GM12878 (cell line): Measurements from ENCODE around the gene TIAM1. TPM values are rescaled to one million over a fixed set of nuclear protein-coding genes. Genes with fewer than 3 reads are reported as not detected.

ENCODE experiments used
- ATAC-seq: fragments of 200-7000 bp; cut with Tn5 transposase; 3 replicates; pipeline ENCODE4 v1.9.1; 2020; ENCODE audit warnings: mild to moderate bottlenecking, moderate library complexity
- BruUV-seq: library from RNA; stranded (reverse); fragments of 400-500 nt; replicated peaks from 2 replicates; lab custom pipeline; 2021; lab: Mats Ljungman, UMichigan
- CTCF ChIA-PET: fragments of 300-600 bp; sonication (Branson Sonifier 250); formaldehyde crosslinking; extraction: SDS; loops from one replicate; lab custom pipeline; 2021; ENCODE audit warnings: inconsistent platforms; lab: Yijun Ruan, JAX
- POLR2A ChIA-PET: fragments of 350-600 bp; formaldehyde crosslinking; extraction: SDS; loops from one replicate; lab custom pipeline; 2021; ENCODE audit warnings: inconsistent platforms; lab: Charles Lee
- RAD21 ChIA-PET: fragments of 300-600 bp; sonication (Branson Sonifier 250); formaldehyde crosslinking; loops from one replicate; lab custom pipeline; 2023; ENCODE audit warnings: antibody characterized with exemption; ENCODE audit not compliant: unreplicated experiment; lab: Charles Lee
- SMC1A ChIA-PET: fragments of 300-600 bp; sonication (Branson Sonifier 250); formaldehyde crosslinking; loops from one replicate; lab custom pipeline; 2023; ENCODE audit not compliant: unreplicated experiment, uncharacterized antibody; lab: Charles Lee
- DNase-seq: peaks from one replicate; pipeline ENCODE4 v3.0.0-alpha.2; 2011; ENCODE audit warnings: low read depth, low spot score
- FAIRE-seq: peaks from 3 replicates; lab custom pipeline; 2011; peaks lifted over from hg19 to GRCh38; lab: Jason Lieb, UNC
- H2AFZ ChIP-seq: 2 replicates; pipeline ENCODE4 v1.6.0; 2011; ENCODE audit warnings: low read depth, low read length, control low read depth; ENCODE audit not compliant: control insufficient read depth
- H3K27ac ChIP-seq: 2 replicates; pipeline ENCODE4 v1.5.1; 2011; ENCODE audit warnings: control low read depth; ENCODE audit not compliant: control insufficient read depth, insufficient read depth
- H3K27me3 ChIP-seq, 2 experiments: replicated peaks in 1 of 2; 2 replicates each; pipeline versions ENCODE4 v1.6.0 to v1.6.1; 2011; ENCODE audit warnings: low read length in 1 of 2; ENCODE audit not compliant: control insufficient read depth in 2 of 2, insufficient read depth in 2 of 2
- H3K36me3 ChIP-seq, 2 experiments: 2 replicates each; pipeline ENCODE4 v1.5.1; 2011; ENCODE audit warnings: low read length in 1 of 2; ENCODE audit not compliant: control insufficient read depth in 2 of 2, insufficient read depth in 2 of 2
- H3K4me1 ChIP-seq: 2 replicates; pipeline ENCODE4 v1.6.1; 2011; ENCODE audit warnings: mild to moderate bottlenecking, low read length, moderate library complexity, mixed read lengths; ENCODE audit not compliant: control insufficient read depth, insufficient read depth
- H3K4me2 ChIP-seq: 2 replicates; pipeline ENCODE4 v1.6.0; 2011; ENCODE audit warnings: control low read depth; ENCODE audit not compliant: control insufficient read depth, insufficient read depth
- H3K4me3 ChIP-seq: fragments of 200-600 bp; sonication (generic); 2 replicates; pipeline ENCODE4 v1.5.1; 2016
- H3K79me2 ChIP-seq: 2 replicates; pipeline ENCODE4 v1.6.0; 2011; ENCODE audit warnings: low read length; ENCODE audit not compliant: control insufficient read depth, insufficient read depth
- H3K9ac ChIP-seq: 2 replicates; pipeline ENCODE4 v1.8.0; 2011; ENCODE audit warnings: low read length, control low read depth, mixed read lengths; ENCODE audit not compliant: control insufficient read depth, insufficient read depth
- H3K9me3 ChIP-seq: replicated peaks from 3 replicates; pipeline ENCODE4 v1.5.1; 2011; ENCODE audit warnings: mild to moderate bottlenecking, low read length; ENCODE audit not compliant: control insufficient read depth, insufficient read depth
- H4K20me1 ChIP-seq: 2 replicates; pipeline ENCODE4 v1.6.0; 2011; ENCODE audit not compliant: control insufficient read depth, insufficient read depth
- BACH1 ChIP-seq: fragments of 450-650 bp; IDR thresholded peaks from 2 replicates; pipeline ENCODE4 v1.6.1; 2017; ENCODE audit warnings: mild to moderate bottlenecking, borderline replicate concordance
- BCL11A ChIP-seq: IDR thresholded peaks from 2 replicates; pipeline ENCODE4 v1.6.1; 2011; ENCODE audit warnings: low read depth, low read length
- EGR1 ChIP-seq, 2 experiments: IDR thresholded peaks; 1 replicate in 1 of 2; 2 replicates in 1 of 2; pipeline ENCODE4 v1.6.1; 2011 to 2012; ENCODE audit warnings: low read depth in 2 of 2, low read length in 2 of 2, borderline replicate concordance in 1 of 2, mild to moderate bottlenecking in 1 of 2, moderate library complexity in 1 of 2
- ESRRA ChIP-seq: IDR thresholded peaks from 2 replicates; pipeline ENCODE4 v1.6.1; 2012; ENCODE audit warnings: mild to moderate bottlenecking, low read length, improper control_type of control experiment
- HDAC2 ChIP-seq: fragments of 200-600 bp; sonication (generic); IDR thresholded peaks from 2 replicates; pipeline ENCODE4 v1.6.1; 2017
- MEF2B ChIP-seq: fragments of 450-650 bp; IDR thresholded peaks from 2 replicates; pipeline ENCODE4 v1.6.1; 2018; ENCODE audit warnings: mild to moderate bottlenecking, moderate library complexity; ENCODE audit not compliant: partially characterized antibody, poor library complexity, severe bottlenecking
- MYB ChIP-seq: fragments of 150-350 bp; IDR thresholded peaks from 2 replicates; pipeline ENCODE4 v1.6.1; 2014; ENCODE audit warnings: mild to moderate bottlenecking, low read depth, low read length, borderline replicate concordance
- YBX1 ChIP-seq: fragments of 450-650 bp; IDR thresholded peaks from 2 replicates; pipeline ENCODE4 v1.6.1; 2016; ENCODE audit warnings: antibody characterized with exemption
- WGBS: methylation state at CpG from one replicate; pipeline ENCODE4 v1.1.6; 2016; ENCODE audit warnings: low lambda C conversion rate; ENCODE audit not compliant: insufficient replicate concordance, insufficient coverage; ENCODE audit errors: missing lambda C conversion rate; 5-methylcytosine and 5-hydroxymethylcytosine counted together
- in situ Hi-C: fragments of 300-500 bp; cut with MboI; formaldehyde crosslinking; loops from 9 replicates; pipeline ENCODE4 v1.14.3; 2018; ENCODE audit warnings: mixed read lengths
- intact Hi-C: fragments of 100-400 bp; cut with micrococcal nuclease; formaldehyde crosslinking; loops from one replicate; pipeline ENCODE4 v1.14.2; 2022; ENCODE audit not compliant: unreplicated experiment
- polyA plus RNA-seq, 11 experiments: library from polyadenylated mRNA; depleted of rRNA in 4 of 11; unstranded in 6 of 11; stranded (reverse) in 5 of 11; fragments of >200 nt; fragmentation: Nextera tagmentation in 4 of 11; fragmentation: Illumina TruSeq in 1 of 11; extraction: Ambion mirVana in 4 of 11; extraction: Trizol in 1 of 11; gene quantifications; 1 replicate in 1 of 11; 2 replicates in 10 of 11; pipeline versions ENCODE4 v1.2.1 to v1.2.3, GENCODE V29; 2011 to 2016; ENCODE audit warnings: inconsistent platforms in 2 of 11, missing spikeins in 2 of 11, low read depth in 1 of 11
- total RNA-seq, 4 experiments: library from RNA; depleted of rRNA in 3 of 4; stranded (reverse); fragments of >200 nt in 3 of 4; fragmentation: Illumina TruSeq in 1 of 4; extraction: Trizol in 1 of 4; gene quantifications; 2 replicates each; pipeline versions ENCODE4 v1.2.1 to v1.2.3, GENCODE V29; 2013 to 2021
- TF ChIP-seq, protein P1 (sequence below): fragments of 450-650 bp; IDR thresholded peaks from 2 replicates; pipeline ENCODE4 v1.6.1; 2014; ENCODE audit warnings: mild to moderate bottlenecking
- TF ChIP-seq, protein P2 (sequence below): IDR thresholded peaks from 2 replicates; pipeline ENCODE4 v1.6.1; 2011; ENCODE audit warnings: borderline replicate concordance, low read depth, mild to moderate bottlenecking, moderate library complexity, mixed read lengths, low read length; ENCODE audit not compliant: insufficient read depth; ENCODE audit errors: extremely low read length
- TF ChIP-seq, protein P3 (sequence below): fragments of 450-650 bp; IDR thresholded peaks from 2 replicates; pipeline ENCODE4 v1.6.1; 2016; ENCODE audit warnings: mild to moderate bottlenecking, moderate library complexity, borderline replicate concordance

Gene TIAM1
- total and polyA plus RNA-seq, 10 of the 15 experiments (the other 5 are each of a cell fraction or from before 2014, with no cell fraction given) = 0.31 to 35.9 (median 0.78) TPM

DNA sequence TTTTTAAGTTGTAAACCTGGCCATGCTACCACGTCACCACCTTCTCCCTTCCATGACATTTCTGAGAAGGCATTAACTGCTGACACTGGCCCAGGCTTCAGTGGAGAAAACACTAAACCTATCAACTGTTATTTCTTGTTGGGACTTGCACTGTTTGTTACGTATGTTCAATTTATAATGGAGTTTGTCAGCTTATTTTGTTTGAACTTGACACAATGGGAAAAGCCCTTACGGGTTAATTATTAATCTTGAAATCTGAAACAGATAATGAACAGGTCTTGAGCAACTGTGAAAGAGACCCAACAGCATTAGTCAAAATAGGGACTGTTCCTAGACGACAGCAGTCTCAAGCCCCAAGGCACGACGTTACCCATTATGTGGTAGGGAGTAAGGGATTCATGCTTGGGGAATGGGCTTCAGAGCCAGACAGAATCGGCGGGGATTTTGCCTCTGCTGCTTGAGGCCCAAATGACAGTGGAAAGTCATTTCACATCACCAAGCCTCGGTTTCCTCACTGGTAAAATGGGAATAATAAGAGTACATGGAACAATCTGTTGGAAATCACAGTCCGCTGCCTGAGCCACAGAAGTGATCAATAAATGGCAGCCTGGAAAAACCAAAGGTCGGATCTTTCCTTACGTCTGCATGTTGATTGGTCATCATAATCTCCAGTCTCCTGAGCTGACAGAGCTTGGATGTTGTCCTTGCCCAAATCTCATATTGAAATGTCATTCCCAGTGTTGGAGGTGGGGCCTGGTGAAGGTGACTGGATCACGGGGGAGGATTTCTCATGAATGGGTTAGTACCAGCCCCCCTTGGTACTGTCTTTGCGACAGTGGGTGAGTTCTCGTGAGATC, 44.5 kb downstream of the TIAM1 start (continued):
- TF ChIP-seq, protein P1, sequence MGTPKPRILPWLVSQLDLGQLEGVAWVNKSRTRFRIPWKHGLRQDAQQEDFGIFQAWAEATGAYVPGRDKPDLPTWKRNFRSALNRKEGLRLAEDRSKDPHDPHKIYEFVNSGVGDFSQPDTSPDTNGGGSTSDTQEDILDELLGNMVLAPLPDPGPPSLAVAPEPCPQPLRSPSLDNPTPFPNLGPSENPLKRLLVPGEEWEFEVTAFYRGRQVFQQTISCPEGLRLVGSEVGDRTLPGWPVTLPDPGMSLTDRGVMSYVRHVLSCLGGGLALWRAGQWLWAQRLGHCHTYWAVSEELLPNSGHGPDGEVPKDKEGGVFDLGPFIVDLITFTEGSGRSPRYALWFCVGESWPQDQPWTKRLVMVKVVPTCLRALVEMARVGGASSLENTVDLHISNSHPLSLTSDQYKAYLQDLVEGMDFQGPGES = no peak
- 0 out of 2 replicates have a peak, but pooled peaks have one; percentile 22 for TF ChIP-seq MYB
- TF ChIP-seq HDAC2 = no peak

DNA sequence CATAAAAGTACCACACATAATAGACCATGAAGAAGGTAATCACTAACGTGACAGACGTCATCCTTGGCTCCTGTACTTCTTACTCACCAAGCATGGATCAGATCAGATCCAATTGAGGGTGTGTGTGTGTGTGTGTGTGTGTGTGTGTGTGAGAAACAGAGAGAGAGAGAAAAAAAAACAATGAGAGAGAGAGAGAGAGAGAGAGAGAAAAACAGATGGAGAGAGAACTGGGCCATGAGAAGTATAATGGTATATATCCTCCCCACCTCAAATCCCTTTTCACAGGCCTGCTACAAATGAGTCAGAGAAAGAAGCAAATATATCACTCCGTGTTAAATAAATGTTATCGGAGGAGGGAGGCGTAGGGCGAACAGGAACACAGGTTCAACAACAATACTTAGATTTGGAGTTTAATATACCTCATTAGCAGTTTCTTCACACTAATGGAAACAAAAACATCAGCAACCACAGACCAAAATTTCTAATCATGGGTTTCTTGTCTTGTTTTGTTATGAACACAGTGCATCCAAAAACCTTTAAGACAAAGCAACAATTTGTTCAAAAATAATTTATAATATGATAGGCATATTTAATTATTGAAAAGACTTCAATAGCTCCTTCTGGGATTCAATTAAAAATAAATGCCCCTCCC, 45.3 kb downstream of the TIAM1 start:
- CTCF ChIA-PET = interaction anchor here (1.8 kb wide), 1 partner anchor 28 kb away, joined by 4 read pairs; no protein-coding TSS in a partner anchor
- H2AFZ ChIP-seq = no peak overlapping the region; the same call in 1 of the 2 replicates
- TF ChIP-seq EGR1 (IDR thresholded peaks at IDR 0.05; ENCODE audit: borderline replicate concordance in 1 of 2, low read depth in 2 of 2, low read length in 2 of 2) = no peak
- no peak for TF ChIP-seq ESRRA
- no peak for TF ChIP-seq YBX1
- TF ChIP-seq, protein P2, sequence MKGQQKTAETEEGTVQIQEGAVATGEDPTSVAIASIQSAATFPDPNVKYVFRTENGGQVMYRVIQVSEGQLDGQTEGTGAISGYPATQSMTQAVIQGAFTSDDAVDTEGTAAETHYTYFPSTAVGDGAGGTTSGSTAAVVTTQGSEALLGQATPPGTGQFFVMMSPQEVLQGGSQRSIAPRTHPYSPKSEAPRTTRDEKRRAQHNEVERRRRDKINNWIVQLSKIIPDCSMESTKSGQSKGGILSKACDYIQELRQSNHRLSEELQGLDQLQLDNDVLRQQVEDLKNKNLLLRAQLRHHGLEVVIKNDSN = no peak
- TF ChIP-seq BCL11A = peak; percentile 20; the same call in 1 of the 2 replicates
- TF ChIP-seq, protein P1 = no peak
- TF ChIP-seq, protein P3, sequence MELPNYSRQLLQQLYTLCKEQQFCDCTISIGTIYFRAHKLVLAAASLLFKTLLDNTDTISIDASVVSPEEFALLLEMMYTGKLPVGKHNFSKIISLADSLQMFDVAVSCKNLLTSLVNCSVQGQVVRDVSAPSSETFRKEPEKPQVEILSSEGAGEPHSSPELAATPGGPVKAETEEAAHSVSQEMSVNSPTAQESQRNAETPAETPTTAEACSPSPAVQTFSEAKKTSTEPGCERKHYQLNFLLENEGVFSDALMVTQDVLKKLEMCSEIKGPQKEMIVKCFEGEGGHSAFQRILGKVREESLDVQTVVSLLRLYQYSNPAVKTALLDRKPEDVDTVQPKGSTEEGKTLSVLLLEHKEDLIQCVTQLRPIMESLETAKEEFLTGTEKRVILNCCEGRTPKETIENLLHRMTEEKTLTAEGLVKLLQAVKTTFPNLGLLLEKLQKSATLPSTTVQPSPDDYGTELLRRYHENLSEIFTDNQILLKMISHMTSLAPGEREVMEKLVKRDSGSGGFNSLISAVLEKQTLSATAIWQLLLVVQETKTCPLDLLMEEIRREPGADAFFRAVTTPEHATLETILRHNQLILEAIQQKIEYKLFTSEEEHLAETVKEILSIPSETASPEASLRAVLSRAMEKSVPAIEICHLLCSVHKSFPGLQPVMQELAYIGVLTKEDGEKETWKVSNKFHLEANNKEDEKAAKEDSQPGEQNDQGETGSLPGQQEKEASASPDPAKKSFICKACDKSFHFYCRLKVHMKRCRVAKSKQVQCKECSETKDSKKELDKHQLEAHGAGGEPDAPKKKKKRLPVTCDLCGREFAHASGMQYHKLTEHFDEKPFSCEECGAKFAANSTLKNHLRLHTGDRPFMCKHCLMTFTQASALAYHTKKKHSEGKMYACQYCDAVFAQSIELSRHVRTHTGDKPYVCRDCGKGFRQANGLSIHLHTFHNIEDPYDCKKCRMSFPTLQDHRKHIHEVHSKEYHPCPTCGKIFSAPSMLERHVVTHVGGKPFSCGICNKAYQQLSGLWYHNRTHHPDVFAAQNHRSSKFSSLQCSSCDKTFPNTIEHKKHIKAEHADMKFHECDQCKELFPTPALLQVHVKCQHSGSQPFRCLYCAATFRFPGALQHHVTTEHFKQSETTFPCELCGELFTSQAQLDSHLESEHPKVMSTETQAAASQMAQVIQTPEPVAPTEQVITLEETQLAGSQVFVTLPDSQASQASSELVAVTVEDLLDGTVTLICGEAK = no peak
- no peak for TF ChIP-seq BACH1
- peak; percentile 56 for TF ChIP-seq MEF2B

More for the DNA sequence above, 45.3 kb downstream of the TIAM1 start:
- TSS peak; percentile 67 for BruUV-seq
- no peak overlapping the region for H3K4me2 ChIP-seq
- H3K9me3 ChIP-seq = no peaks in the 10 kb centered on the region
- no peaks in the 10 kb centered on the region for H4K20me1 ChIP-seq
- SMC1A ChIA-PET = interaction anchor here (0.8 to 4.2 kb wide), 7 partner anchors 11 to 103 kb away, joined by 3 to 15 read pairs (median 4); no protein-coding TSS in a partner anchor
- H3K9ac ChIP-seq = no peak overlapping the region
- ATAC-seq = peak; percentile 72
- no peaks in the 10 kb centered on the region for H3K36me3 ChIP-seq
- in situ Hi-C loops (no loop called here), intact Hi-C loops (loop anchor here (1.0 to 2.0 kb wide), 3 partner anchors 28 to 78 kb away; no protein-coding TSS in a partner anchor)
- H3K27me3 ChIP-seq = no peaks in the 10 kb centered on the region
- no peak for FAIRE-seq
- peak; percentile 21 for DNase-seq
- WGBS = 2% methylated on average over 6 of the region's 6 CpGs
- POLR2A ChIA-PET = interaction anchor here (0.6 kb wide), 1 partner anchor 208 kb away, joined by 5 read pairs; no protein-coding TSS in a partner anchor
- no peaks in the 10 kb centered on the region for H3K79me2 ChIP-seq
- H3K4me3 ChIP-seq = no peak overlapping the region
- no peaks in the 10 kb centered on the region for H3K4me1 ChIP-seq
- no peak overlapping the region for H3K27ac ChIP-seq
- RAD21 ChIA-PET = interaction anchor here (1.2 to 3.6 kb wide), 3 partner anchors 28 to 97 kb away, joined by 5 to 18 read pairs (median 6); no protein-coding TSS in a partner anchor
